ENCODE measurements around the gene EEF1G. TPM values are rescaled to one million over a fixed set of nuclear protein-coding genes. Genes with fewer than 3 reads are reported as not detected.

EEF1G gene
- total RNA-seq, 1 experiment from 2014 or later: 1,667 TPM

GRCh38 chr11:62542750-62543567, 30.7 kb downstream of the EEF1G start:
- Mint-ChIP-seq H3K4me3 (peak overlapping the region; percentile 52), H3K4me1 (peaks cover 46% of the 10 kb centered on the region), H3K27ac (no peak overlapping the region), H3K27me3 (ENCODE audit: low read depth) (peaks cover 65% of the 10 kb centered on the region), H3K36me3 (no peaks in the 10 kb centered on the region), H3K9me3 (no peaks in the 10 kb centered on the region)
- POLR2A ChIA-PET: interaction anchor here (0.6 to 2.0 kb wide), 11 partner anchors 9 to 406 kb away, joined by 3 to 18 read pairs (median 5); partner anchors contain the start of genes C11orf98, CSKMT, EEF1G and TUT1
- TF ChIP-seq GRHL2 (CRISPR knock-in tag; IDR thresholded peaks at IDR 0.05; ENCODE audit: insufficient replicate concordance, severe bottlenecking) (no peak), ZSCAN18 (CRISPR knock-in tag; IDR thresholded peaks at IDR 0.05) (no peak), ZBTB43 (CRISPR knock-in tag; IDR thresholded peaks at IDR 0.05) (no peak), ETV6 (CRISPR knock-in tag; IDR thresholded peaks at IDR 0.05) (0 out of 2 replicates have a peak, but pooled peaks have one; percentile 14), SP1 (CRISPR knock-in tag; conservative IDR thresholded peaks at IDR 0.05) (0 out of 2 replicates have a peak, but pooled peaks have one; percentile 55), ATF6 (CRISPR knock-in tag; IDR thresholded peaks at IDR 0.05) (no peak), ZNF317 (CRISPR knock-in tag; IDR thresholded peaks at IDR 0.05; ENCODE audit: borderline replicate concordance, low read depth) (no peak), GABPB1 (CRISPR knock-in tag; IDR thresholded peaks at IDR 0.05) (no peak), E2F1 (CRISPR knock-in tag; IDR thresholded peaks at IDR 0.05) (no peak), ZNF232 (CRISPR knock-in tag; IDR thresholded peaks at IDR 0.05) (no peak), E2F4 (CRISPR knock-in tag; IDR thresholded peaks at IDR 0.05; ENCODE audit: borderline replicate concordance, low read depth) (no peak), CTCF (IDR thresholded peaks at IDR 0.05) (peak; percentile 99), ZNF671 (CRISPR knock-in tag; IDR thresholded peaks at IDR 0.05) (no peak), SMAD3 (CRISPR knock-in tag; IDR thresholded peaks at IDR 0.05; ENCODE audit: borderline replicate concordance) (no peak), USF2 (CRISPR knock-in tag; IDR thresholded peaks at IDR 0.05) (no peak), NFATC4 (CRISPR knock-in tag; IDR thresholded peaks at IDR 0.05) (no peak), KAT7 (CRISPR knock-in tag; IDR thresholded peaks at IDR 0.05; ENCODE audit: borderline replicate concordance) (no peak), JAZF1 (CRISPR knock-in tag; IDR thresholded peaks at IDR 0.05) (no peak), OVOL2 (CRISPR knock-in tag; IDR thresholded peaks at IDR 0.05; ENCODE audit: borderline replicate concordance) (no peak), MAX (CRISPR knock-in tag; IDR thresholded peaks at IDR 0.05) (0 out of 2 replicates have a peak, but pooled peaks have one; percentile 43)
- CTCF ChIA-PET: interaction anchor here (0.5 to 13.3 kb wide), 72 partner anchors 9 to 708 kb away, joined by 3 to 552 read pairs (median 8); partner anchors contain the start of genes ASRGL1, B3GAT3, BSCL2 and EEF1G
- peak; percentile 51 for ATAC-seq
- DNase-seq (ENCODE audit: low spot score): peak; percentile 90

Data from WTC11 (cell line).